GM19023 (cell line): ENCODE results near the gene HS6ST3.

Experiments used
- ATAC-seq: cut with Tn5 transposase; IDR thresholded peaks from one replicate; pipeline ENCODE4 v1.9.1; 2021; ENCODE audit warnings: mild to moderate bottlenecking, moderate library complexity; ENCODE audit not compliant: unreplicated experiment

Gene HS6ST3

DNA sequence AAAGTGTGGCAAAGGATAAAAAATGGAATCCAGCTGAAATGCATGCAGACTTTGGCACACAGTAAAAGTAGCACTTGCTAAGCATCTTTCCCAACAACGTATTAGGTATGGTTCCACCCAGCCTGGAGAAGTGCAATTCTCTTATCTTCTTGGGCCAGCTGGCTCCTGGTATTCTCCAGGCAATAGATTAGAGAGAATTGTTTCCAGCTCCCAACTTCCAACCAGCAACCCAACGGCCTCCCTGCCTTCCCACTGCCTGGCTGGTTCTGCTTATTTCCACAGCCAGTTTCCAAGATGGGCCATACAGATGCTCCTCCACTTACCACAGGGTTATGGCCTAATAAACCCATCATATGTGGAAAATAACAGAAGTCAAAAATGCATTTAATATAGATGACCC is 771.0 kb downstream of the HS6ST3 start:
- ATAC-seq: no peak

DNA sequence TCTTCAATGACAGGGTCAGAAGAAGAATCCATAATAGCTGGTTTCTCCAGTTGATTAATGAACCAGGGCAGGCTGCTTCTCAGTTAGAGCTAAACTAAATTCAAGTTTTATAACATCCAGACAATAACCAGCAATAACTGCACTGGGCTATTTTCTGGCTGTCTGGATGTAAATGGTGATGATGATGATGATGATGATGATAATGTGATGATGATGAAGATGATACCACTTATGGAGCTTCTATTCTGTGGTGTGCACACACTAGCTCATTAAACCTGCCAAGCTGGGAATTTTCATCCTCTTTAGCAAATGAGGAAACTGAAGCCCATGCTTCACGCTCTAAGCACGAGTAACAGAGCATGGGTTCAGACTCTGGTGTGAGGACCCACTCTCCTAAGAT is 772.2 kb downstream of the HS6ST3 start:
- ATAC-seq: no peak

DNA sequence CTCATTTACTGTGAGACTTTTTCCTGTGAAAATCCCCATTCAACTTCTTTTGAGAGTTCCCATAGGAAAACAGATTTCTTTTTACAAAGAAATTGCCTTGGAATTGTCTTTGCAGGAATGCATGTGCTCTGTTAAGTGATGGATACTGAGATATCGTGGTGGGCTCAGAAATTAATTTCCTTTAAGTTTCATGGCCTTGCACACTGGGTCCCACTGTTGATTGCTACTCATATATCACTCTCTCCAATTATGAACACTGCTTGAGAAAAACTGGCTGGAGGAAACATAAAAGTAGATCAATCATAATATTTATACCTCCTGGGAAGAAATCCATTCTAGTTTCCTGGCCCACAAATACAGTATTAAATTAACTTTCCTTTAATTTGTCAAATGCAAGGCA is 773.1 kb downstream of the HS6ST3 start:
- ATAC-seq: no peak

DNA sequence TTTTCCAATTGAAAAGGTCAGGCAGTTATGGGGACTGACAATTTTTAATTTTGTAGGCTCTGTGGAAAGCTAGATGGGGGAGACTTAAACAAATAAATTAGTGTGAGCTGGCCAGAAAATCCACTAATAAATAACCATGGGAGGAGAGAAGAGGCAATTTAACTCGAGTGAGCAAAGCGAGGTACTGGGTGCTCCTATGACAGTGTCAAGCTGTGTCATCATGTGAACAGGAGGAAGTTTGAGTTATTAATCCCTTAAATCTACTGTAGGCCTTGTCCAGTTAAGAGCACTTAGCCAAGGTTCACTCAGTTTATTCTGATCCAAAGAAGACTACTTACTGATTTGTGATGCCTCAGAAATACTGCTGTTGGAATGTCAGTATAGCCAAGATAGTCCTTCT is 781.6 kb downstream of the HS6ST3 start:
- ATAC-seq: no peak

DNA sequence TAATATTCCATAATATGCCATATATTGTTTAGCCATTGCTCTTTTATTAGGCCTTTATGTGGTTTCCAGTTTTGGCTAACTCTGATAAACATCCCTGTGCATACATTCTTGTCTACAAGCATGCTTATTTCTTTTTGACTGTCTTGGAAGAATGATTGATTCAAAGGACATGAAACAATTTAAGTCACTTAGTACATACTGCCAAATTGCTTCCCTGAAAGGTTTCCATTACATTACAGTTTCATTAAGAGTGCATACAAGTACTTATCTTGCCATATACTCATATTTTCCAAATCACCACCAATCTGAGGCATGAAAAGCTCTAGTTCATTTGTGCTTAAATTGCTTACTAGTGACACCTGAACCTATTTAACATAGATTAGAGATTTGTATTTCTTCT is 790.5 kb downstream of the HS6ST3 start:
- ATAC-seq: no peak
